ENCODE measurements around the gene PRKN.

- TF ChIP-seq SIN3A (IDR thresholded peaks at IDR 0.05; ENCODE audit: borderline replicate concordance, insufficient read depth, low read depth, low read length) (no peak), CTCF (IDR thresholded peaks at IDR 0.05) (no peak)
Measured at GRCh38 chr6:161890832-161891297, 836.7 kb downstream of the PRKN start.
